C4-2B (cell line): Measurements from ENCODE around the gene RBM38.
"Not testable (repeated sequence)": the region's sequence is repeated elsewhere in the genome, so short reads cannot be mapped to it uniquely, and the experiment has no call there.

ENCODE experiments used
- ZFX ChIP-seq: fragments of 450-650 bp; IDR thresholded peaks from 2 replicates; pipeline ENCODE4 v1.6.1; 2017
- TF ChIP-seq, protein P1 (sequence below): fragments of 450-650 bp; conservative IDR thresholded peaks from 2 replicates; pipeline ENCODE4 v1.5.1; 2017; ENCODE audit warnings: mild to moderate bottlenecking

DNA sequence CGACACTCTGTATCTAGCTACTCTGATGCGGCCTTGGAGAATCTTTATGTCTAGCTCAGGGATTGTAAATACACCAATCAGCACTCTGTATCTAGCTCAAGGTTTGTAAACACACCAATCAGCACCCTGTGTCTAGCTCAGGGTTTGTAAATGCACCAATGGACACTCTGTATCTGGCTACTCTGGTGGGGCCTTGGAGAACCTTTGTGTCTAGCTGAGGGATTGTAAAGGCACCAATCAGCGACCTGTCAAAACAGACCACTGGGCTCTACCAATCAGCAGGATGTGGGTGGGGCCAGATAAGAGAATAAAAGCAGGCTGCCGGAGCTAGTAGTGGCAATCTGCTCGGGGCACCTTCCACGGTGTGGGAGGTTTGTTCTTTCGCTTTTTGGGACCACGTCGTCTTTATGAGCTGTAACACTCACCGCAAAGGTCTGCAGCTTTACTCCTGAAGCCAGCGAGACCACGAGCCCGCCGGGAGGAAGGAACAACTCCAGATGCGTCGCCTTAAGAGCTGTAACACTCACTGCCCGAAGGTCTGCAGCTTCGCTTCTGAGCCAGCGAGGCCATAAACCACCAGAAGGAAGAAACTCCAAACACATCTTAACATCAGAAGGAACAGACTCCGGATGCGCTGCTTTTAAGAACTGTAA, 42.1 kb upstream of the RBM38 start:
- TF ChIP-seq, protein P1, sequence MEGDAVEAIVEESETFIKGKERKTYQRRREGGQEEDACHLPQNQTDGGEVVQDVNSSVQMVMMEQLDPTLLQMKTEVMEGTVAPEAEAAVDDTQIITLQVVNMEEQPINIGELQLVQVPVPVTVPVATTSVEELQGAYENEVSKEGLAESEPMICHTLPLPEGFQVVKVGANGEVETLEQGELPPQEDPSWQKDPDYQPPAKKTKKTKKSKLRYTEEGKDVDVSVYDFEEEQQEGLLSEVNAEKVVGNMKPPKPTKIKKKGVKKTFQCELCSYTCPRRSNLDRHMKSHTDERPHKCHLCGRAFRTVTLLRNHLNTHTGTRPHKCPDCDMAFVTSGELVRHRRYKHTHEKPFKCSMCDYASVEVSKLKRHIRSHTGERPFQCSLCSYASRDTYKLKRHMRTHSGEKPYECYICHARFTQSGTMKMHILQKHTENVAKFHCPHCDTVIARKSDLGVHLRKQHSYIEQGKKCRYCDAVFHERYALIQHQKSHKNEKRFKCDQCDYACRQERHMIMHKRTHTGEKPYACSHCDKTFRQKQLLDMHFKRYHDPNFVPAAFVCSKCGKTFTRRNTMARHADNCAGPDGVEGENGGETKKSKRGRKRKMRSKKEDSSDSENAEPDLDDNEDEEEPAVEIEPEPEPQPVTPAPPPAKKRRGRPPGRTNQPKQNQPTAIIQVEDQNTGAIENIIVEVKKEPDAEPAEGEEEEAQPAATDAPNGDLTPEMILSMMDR, result not testable (repeated sequence)
- TF ChIP-seq ZFX, result not testable (repeated sequence)
